Hepatocyte (in vitro differentiated cells): ENCODE data around the gene SHC4. TPM values are rescaled to one million over a fixed set of nuclear protein-coding genes. Genes with fewer than 3 reads are reported as not detected.
"Not testable (repeated sequence)": the region's sequence is repeated elsewhere in the genome, so short reads cannot be mapped to it uniquely, and the experiment has no call there.

Experiments
- DNase-seq: peaks from one replicate; pipeline ENCODE4 v3.0.0-alpha.2; 2016; ENCODE audit warnings: low spot score
- H2AFZ ChIP-seq: fragments of 200-600 bp; sonication (generic); 2 replicates; pipeline ENCODE4 v1.6.0; 2016; ENCODE audit warnings: antibody characterized with exemption, mild to moderate bottlenecking
- H3K27ac ChIP-seq: fragments of 200-600 bp; sonication (generic); 2 replicates; pipeline ENCODE4 v1.5.1; 2016; ENCODE audit warnings: mild to moderate bottlenecking
- H3K27me3 ChIP-seq: fragments of 200-600 bp; sonication (generic); 2 replicates; pipeline ENCODE4 v1.6.1; 2016
- H3K36me3 ChIP-seq: fragments of 200-600 bp; sonication (generic); replicated peaks from 2 replicates; pipeline ENCODE4 v1.5.1; 2016; ENCODE audit warnings: low read depth; ENCODE audit not compliant: insufficient read depth
- H3K4me1 ChIP-seq: fragments of 200-600 bp; sonication (generic); 2 replicates; pipeline ENCODE4 v1.5.1; 2016; ENCODE audit warnings: mild to moderate bottlenecking, moderate library complexity; ENCODE audit not compliant: insufficient read depth
- H3K4me2 ChIP-seq: fragments of 200-600 bp; sonication (generic); 2 replicates; pipeline ENCODE4 v1.6.0; 2016
- H3K4me3 ChIP-seq: fragments of 200-600 bp; sonication (generic); 2 replicates; pipeline ENCODE4 v1.5.1; 2016; ENCODE audit warnings: mild to moderate bottlenecking
- H3K79me2 ChIP-seq: fragments of 200-600 bp; sonication (generic); 2 replicates; pipeline ENCODE4 v1.6.0; 2017; ENCODE audit warnings: mild to moderate bottlenecking
- H3K9me2 ChIP-seq: fragments of 200-600 bp; sonication (generic); replicated peaks from 2 replicates; pipeline ENCODE4 v1.6.0; 2017; ENCODE audit warnings: mild to moderate bottlenecking; ENCODE audit not compliant: insufficient read depth
- H3K9me3 ChIP-seq: fragments of 200-600 bp; sonication (generic); 2 replicates; pipeline ENCODE4 v1.5.1; 2016; ENCODE audit warnings: low read depth, mild to moderate bottlenecking
- H4K20me1 ChIP-seq: fragments of 200-600 bp; sonication (generic); 2 replicates; pipeline ENCODE4 v1.6.0; 2016; ENCODE audit warnings: mild to moderate bottlenecking; ENCODE audit not compliant: insufficient read depth, poor library complexity, severe bottlenecking
- CTCF ChIP-seq: fragments of 200-600 bp; sonication (generic); IDR thresholded peaks from 2 replicates; pipeline ENCODE4 v1.5.1; 2016; ENCODE audit warnings: antibody characterized with exemption, mild to moderate bottlenecking; ENCODE audit not compliant: poor library complexity
- EZH2 ChIP-seq: fragments of 200-600 bp; sonication (generic); IDR thresholded peaks from 2 replicates; pipeline ENCODE4 v1.6.1; 2016; ENCODE audit warnings: antibody characterized with exemption, mild to moderate bottlenecking, borderline replicate concordance
- EZH2phosphoT487 ChIP-seq: fragments of 200-600 bp; sonication (generic); IDR thresholded peaks from one replicate; pipeline ENCODE4 v1.6.1; 2018; ENCODE audit warnings: antibody characterized with exemption, mild to moderate bottlenecking, low read depth, moderate library complexity; ENCODE audit not compliant: unreplicated experiment, severe bottlenecking
- WGBS: methylation state at CpG from one replicate; pipeline ENCODE4 v1.1.6; 2016; ENCODE audit warnings: low lambda C conversion rate; ENCODE audit errors: missing lambda C conversion rate; 5-methylcytosine and 5-hydroxymethylcytosine counted together
- polyA plus RNA-seq: library from polyadenylated mRNA; unstranded; fragments of >200 nt; fragmentation: Nextera tagmentation; extraction: Ambion mirVana; gene quantifications from 2 replicates; pipeline ENCODE4 v1.2.1, GENCODE V29; 2016
- total RNA-seq: library from RNA; depleted of rRNA; stranded (reverse); fragments of >200 nt; gene quantifications from 2 replicates; pipeline ENCODE4 v1.2.3, GENCODE V29; 2014

The SHC4 gene
- total and polyA plus RNA-seq, 2 experiments from 2014 or later, result 0.75 to 1.00 TPM

DNA sequence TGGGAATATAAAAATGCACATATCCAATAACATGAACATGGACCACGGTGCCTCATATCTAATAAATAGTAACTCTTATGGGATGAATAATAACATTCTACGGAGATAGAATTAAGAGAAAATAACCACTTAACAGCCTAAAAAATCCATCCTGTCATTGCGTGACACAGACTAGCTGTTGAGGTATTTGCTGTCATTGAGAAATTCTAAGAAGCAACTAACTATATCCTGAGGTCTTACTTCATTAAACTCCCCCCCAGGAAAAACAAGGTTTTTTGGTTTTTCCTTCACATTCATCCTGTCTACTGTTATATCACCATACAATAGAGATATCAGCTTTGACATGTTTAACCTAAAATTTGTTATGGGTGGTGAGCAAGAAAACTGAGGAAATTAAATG is 167.2 kb downstream of the SHC4 start:
- H3K27ac ChIP-seq, result no peak overlapping the region
- H3K4me2 ChIP-seq, result no peak overlapping the region
- H3K79me2 ChIP-seq, result no peaks in the 10 kb centered on the region
- no peaks in the 10 kb centered on the region for H3K9me2 ChIP-seq
- H2AFZ ChIP-seq, result no peak overlapping the region
- H3K9me3 ChIP-seq, result no peaks in the 10 kb centered on the region
- H3K27me3 ChIP-seq, result no peaks in the 10 kb centered on the region
- TF ChIP-seq EZH2, result no peak
- H3K4me3 ChIP-seq, result no peak overlapping the region
- WGBS, result 98% methylated on average over 3 of the region's 3 CpGs
- no peaks in the 10 kb centered on the region for H4K20me1 ChIP-seq
- no peaks in the 10 kb centered on the region for H3K36me3 ChIP-seq
- no peaks in the 10 kb centered on the region for H3K4me1 ChIP-seq
- no peak for DNase-seq

GRCh38 chr15:48795901-48796300 is 167.8 kb downstream of the SHC4 start:
- H3K79me2 ChIP-seq, result no peaks in the 10 kb centered on the region
- H4K20me1 ChIP-seq, result no peaks in the 10 kb centered on the region
- H3K27ac ChIP-seq, result no peak overlapping the region
- TF ChIP-seq EZH2phosphoT487 (no peak), EZH2 (no peak), CTCF (no peak)
- no peaks in the 10 kb centered on the region for H3K9me3 ChIP-seq
- H3K4me2 ChIP-seq, result no peak overlapping the region
- H3K27me3 ChIP-seq, result no peaks in the 10 kb centered on the region
- H3K4me1 ChIP-seq, result no peaks in the 10 kb centered on the region
- no peak for DNase-seq
- H3K4me3 ChIP-seq, result no peak overlapping the region
- no peaks in the 10 kb centered on the region for H3K9me2 ChIP-seq
- H3K36me3 ChIP-seq, result no peaks in the 10 kb centered on the region
- 93% methylated on average over 3 of the region's 3 CpGs for WGBS
- no peak overlapping the region for H2AFZ ChIP-seq

DNA sequence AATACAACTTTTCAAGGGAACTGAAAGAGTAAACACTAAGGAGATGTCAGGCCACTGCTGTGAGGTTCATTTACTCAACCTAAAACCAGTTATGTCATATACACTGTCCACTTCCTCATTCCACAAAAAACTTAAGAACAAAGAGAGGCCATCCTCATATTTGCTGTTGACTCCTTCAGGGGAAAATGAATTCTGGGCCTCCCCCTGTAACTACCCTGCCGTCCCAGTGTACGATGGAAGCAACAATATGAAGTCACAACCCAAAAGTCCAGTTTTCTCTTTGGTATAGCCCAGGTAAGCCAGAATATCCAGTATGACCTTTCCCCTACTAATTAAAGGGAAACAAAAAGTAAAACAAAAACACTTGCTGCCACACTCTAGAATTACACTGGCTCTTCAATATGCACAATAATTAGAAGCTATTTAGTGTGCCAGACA is 169.0 kb downstream of the SHC4 start:
- H4K20me1 ChIP-seq, result no peaks in the 10 kb centered on the region
- no peak overlapping the region for H3K4me2 ChIP-seq
- H3K9me3 ChIP-seq, result no peaks in the 10 kb centered on the region
- H3K27ac ChIP-seq, result peak overlapping the region; percentile 4
- no peaks in the 10 kb centered on the region for H3K27me3 ChIP-seq
- H3K4me1 ChIP-seq, result no peaks in the 10 kb centered on the region
- no peaks in the 10 kb centered on the region for H3K79me2 ChIP-seq
- no peaks in the 10 kb centered on the region for H3K36me3 ChIP-seq
- no peaks in the 10 kb centered on the region for H3K9me2 ChIP-seq
- DNase-seq, result no peak
- WGBS, result 94% methylated on average over 2 of the region's 2 CpGs
- TF ChIP-seq EZH2phosphoT487 (no peak), CTCF (no peak), EZH2 (no peak)
- no peak overlapping the region for H3K4me3 ChIP-seq
- H2AFZ ChIP-seq, result peak overlapping the region; percentile 44

- Histone ChIP-seq H3K27me3 (no peaks in the 10 kb centered on the region), H3K27ac (no peak overlapping the region), H3K9me2 (no peaks in the 10 kb centered on the region), H3K36me3 (no peaks in the 10 kb centered on the region), H3K79me2 (no peaks in the 10 kb centered on the region), H3K4me3 (no peak overlapping the region), H3K9me3 (no peaks in the 10 kb centered on the region), H3K4me2 (no peak overlapping the region), H2AFZ (no peak overlapping the region), H4K20me1 (no peaks in the 10 kb centered on the region), H3K4me1 (no peaks in the 10 kb centered on the region)
- TF ChIP-seq CTCF, result no peak
- no peak for DNase-seq
- WGBS, result 70% methylated on average over 3 of the region's 3 CpGs
Measured at GRCh38 chr15:48792408-48792807, 171.3 kb downstream of the SHC4 start.

GRCh38 chr15:48790466-48791115 is 173.1 kb downstream of the SHC4 start:
- H3K9me2 ChIP-seq, H4K20me1 ChIP-seq, H3K4me2 ChIP-seq, DNase-seq, H3K36me3 ChIP-seq, H3K27ac ChIP-seq, H3K79me2 ChIP-seq, H2AFZ ChIP-seq, H3K4me1 ChIP-seq, H3K27me3 ChIP-seq, H3K4me3 ChIP-seq, H3K9me3 ChIP-seq: not testable (repeated sequence)
- WGBS, result 99% methylated on average over 12 of the region's 12 CpGs
